Measurements from ENCODE around the gene MYL12A.

Gene MYL12A

DNA sequence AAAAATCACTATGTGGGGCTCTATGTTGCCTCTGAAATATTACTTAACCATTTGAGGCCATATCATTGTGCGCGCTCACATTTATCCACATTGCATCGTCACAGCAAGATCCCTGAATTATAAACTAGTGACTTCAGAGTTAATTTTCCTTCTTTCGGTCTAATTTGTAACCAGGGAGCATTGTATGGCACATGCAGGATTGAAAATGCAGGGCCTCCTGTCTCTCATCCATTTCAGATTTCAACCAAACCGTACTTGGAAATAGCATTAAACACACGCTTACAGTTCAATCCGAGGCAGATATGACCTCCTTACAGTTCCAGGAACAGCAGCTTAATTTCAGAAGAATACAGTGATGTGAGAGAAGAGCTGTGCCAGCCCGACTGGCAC is 28.4 kb upstream of the MYL12A start:
- TF ChIP-seq, protein P1, sequence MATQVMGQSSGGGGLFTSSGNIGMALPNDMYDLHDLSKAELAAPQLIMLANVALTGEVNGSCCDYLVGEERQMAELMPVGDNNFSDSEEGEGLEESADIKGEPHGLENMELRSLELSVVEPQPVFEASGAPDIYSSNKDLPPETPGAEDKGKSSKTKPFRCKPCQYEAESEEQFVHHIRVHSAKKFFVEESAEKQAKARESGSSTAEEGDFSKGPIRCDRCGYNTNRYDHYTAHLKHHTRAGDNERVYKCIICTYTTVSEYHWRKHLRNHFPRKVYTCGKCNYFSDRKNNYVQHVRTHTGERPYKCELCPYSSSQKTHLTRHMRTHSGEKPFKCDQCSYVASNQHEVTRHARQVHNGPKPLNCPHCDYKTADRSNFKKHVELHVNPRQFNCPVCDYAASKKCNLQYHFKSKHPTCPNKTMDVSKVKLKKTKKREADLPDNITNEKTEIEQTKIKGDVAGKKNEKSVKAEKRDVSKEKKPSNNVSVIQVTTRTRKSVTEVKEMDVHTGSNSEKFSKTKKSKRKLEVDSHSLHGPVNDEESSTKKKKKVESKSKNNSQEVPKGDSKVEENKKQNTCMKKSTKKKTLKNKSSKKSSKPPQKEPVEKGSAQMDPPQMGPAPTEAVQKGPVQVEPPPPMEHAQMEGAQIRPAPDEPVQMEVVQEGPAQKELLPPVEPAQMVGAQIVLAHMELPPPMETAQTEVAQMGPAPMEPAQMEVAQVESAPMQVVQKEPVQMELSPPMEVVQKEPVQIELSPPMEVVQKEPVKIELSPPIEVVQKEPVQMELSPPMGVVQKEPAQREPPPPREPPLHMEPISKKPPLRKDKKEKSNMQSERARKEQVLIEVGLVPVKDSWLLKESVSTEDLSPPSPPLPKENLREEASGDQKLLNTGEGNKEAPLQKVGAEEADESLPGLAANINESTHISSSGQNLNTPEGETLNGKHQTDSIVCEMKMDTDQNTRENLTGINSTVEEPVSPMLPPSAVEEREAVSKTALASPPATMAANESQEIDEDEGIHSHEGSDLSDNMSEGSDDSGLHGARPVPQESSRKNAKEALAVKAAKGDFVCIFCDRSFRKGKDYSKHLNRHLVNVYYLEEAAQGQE (IDR thresholded peaks at IDR 0.05; ENCODE audit: insufficient read depth in 1 of 2, low read depth in 2 of 2, low read length in 2 of 2): no peak

DNA sequence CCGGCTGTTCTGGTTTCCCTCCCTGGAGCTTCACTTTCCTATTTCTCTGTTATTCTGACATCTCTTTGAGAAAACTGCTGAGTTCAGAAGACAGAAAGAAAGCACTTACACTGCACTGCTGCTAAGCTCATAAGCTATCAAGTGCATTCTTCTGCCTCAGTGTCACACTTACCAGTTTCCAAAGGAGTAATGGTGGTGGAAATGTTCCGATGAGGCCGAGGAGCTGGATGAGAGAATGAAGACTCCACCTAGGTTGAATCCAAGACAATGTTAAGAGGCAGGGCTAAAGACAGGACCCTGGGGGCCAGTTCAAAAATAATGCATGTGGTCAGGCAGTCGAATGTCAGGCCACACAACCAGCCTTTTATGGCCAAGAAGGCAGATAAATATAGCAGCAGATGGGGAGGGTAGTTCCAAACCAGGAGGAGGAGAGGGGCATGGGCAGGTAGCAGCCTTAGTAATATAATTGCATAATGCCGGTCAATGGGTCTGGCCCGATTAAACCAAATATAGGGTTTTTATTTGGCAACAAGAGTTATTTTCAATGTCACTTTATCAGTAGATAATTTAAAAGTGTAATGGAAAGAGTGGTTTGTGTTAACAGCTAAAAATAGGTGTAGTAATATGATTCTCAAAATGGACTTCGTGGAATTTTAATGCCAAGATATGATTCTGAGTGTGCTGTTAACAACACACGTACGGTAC is 27.8 kb upstream of the MYL12A start, which contains the start of gene MYOM1:
TSS of gene MYOM1 (minus strand) at position 338 of the 705 bp plus-strand sequence. CDS start 4,745 bp downstream, outside the sequence.
- TF ChIP-seq TAF1 (IDR thresholded peaks at IDR 0.05; ENCODE audit: borderline replicate concordance, insufficient read depth, low read length) (no peak), POLR2AphosphoS5 (IDR thresholded peaks at IDR 0.05; ENCODE audit: low read depth, low read length) (no peak), SIN3A (IDR thresholded peaks at IDR 0.05; ENCODE audit: borderline replicate concordance, insufficient read depth, low read length) (no peak), FOXP2 (optimal IDR thresholded peaks at IDR 0.05; ENCODE audit: borderline replicate concordance, extremely low read depth, extremely low read length, insufficient read depth) (no peak)
- TF ChIP-seq, protein P1 (IDR thresholded peaks at IDR 0.05; ENCODE audit: insufficient read depth in 1 of 2, low read depth in 2 of 2, low read length in 2 of 2): no peak

DNA sequence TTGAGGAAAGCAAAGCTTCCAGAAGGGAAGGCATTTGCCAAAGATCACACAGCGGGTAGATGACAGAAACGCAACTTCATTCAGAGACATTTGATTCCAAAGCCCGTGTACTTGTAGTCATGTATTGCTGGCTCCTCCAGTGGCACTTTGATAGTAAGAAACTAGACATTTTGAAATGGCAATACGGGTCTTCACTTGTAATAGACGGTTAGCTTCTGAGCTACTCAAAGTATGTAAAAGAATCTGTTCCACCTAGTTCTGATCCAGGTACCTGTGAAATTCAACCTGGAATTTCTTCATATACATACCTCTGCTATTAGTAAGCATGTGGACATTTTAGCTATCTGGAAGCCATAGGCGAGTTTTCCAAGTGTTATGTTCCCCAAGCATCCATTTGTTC is 26.1 kb upstream of the MYL12A start:
- TF ChIP-seq POLR2AphosphoS5 (IDR thresholded peaks at IDR 0.05; ENCODE audit: low read depth, low read length) (no peak), TAF1 (IDR thresholded peaks at IDR 0.05; ENCODE audit: borderline replicate concordance, insufficient read depth, low read length) (no peak), SIN3A (IDR thresholded peaks at IDR 0.05; ENCODE audit: borderline replicate concordance, insufficient read depth, low read length) (no peak), FOXP2 (optimal IDR thresholded peaks at IDR 0.05; ENCODE audit: borderline replicate concordance, extremely low read depth, extremely low read length, insufficient read depth) (no peak)
- TF ChIP-seq, protein P1 (IDR thresholded peaks at IDR 0.05; ENCODE audit: insufficient read depth in 1 of 2, low read depth in 2 of 2, low read length in 2 of 2): no peak

DNA sequence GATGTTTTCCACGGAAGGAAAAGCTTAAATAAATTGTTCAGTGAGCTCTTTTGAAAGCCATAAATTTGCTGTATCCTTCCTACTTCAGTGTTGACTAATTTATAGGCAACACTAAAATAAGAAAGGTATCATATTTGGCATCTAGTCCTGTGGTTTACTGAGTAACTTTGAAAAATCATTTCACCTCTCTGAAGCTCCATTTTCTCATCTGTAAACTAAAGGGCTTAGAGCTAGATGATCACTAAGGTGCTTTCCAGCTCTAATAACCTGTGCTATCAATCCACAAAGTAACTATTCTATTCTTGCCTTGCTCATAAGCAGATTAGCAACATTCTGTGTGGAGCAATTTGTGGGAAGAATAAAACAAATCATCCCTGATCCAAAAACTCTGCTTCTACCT is 24.2 kb upstream of the MYL12A start:
- TF ChIP-seq, protein P1 (IDR thresholded peaks at IDR 0.05; ENCODE audit: insufficient read depth in 1 of 2, low read depth in 2 of 2, low read length in 2 of 2): no peak
- no peak for TF ChIP-seq TAF1 (IDR thresholded peaks at IDR 0.05; ENCODE audit: borderline replicate concordance, insufficient read depth, low read length)
- TF ChIP-seq POLR2AphosphoS5 (IDR thresholded peaks at IDR 0.05; ENCODE audit: low read depth, low read length): no peak
- no peak for TF ChIP-seq FOXP2 (optimal IDR thresholded peaks at IDR 0.05; ENCODE audit: borderline replicate concordance, extremely low read depth, extremely low read length, insufficient read depth)
- no peak for TF ChIP-seq SIN3A (IDR thresholded peaks at IDR 0.05; ENCODE audit: borderline replicate concordance, insufficient read depth, low read length)

DNA sequence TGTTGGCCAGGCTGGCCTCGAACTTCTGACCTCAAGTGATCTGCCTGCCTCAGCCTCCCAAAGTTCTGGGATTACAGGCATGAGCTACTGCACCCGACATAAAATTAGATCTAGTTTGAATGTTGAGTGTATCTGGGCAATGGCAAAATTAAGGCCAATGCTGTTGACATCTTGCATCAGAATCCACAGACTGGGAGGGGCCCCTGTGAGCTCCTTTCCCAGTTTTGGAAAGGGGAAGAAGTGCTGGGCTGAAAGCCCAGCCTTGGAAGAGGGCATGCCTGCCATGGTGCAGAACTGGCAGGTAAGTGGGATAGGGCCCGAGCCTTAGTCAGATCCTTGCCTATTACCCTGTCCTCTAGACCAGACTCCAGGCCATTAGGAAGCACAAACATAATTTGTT is 23.4 kb upstream of the MYL12A start:
- TF ChIP-seq SIN3A (IDR thresholded peaks at IDR 0.05; ENCODE audit: borderline replicate concordance, insufficient read depth, low read length) (no peak), FOXP2 (optimal IDR thresholded peaks at IDR 0.05; ENCODE audit: borderline replicate concordance, extremely low read depth, extremely low read length, insufficient read depth) (no peak), TAF1 (IDR thresholded peaks at IDR 0.05; ENCODE audit: borderline replicate concordance, insufficient read depth, low read length) (no peak), POLR2AphosphoS5 (IDR thresholded peaks at IDR 0.05; ENCODE audit: low read depth, low read length) (no peak)
- TF ChIP-seq, protein P1 (IDR thresholded peaks at IDR 0.05; ENCODE audit: insufficient read depth in 1 of 2, low read depth in 2 of 2, low read length in 2 of 2): no peak
